Large intestine (tissue), 1 donor: ENCODE results near the gene F3. TPM values are rescaled to one million over a fixed set of nuclear protein-coding genes. Genes with fewer than 3 reads are reported as not detected.

Source experiments
- polyA plus RNA-seq: library from polyadenylated mRNA; unstranded; fragments of 120-200 nt; gene quantifications from one replicate; pipeline ENCODE4 v1.2.1, GENCODE V29; 2013

The F3 gene
- polyA plus RNA-seq, 1 donor, result 66.7 TPM

Other genes starting within 250 kb of the F3 start
- gene ABCD3, start 123.4 kb downstream of the F3 start, polyA plus RNA-seq, result 43.1 TPM